ENCODE measurements around the gene PLA2G7.

GRCh38 chr6:46758960-46759753 lies 24.0 kb upstream of the PLA2G7 start:
- no peak for TF ChIP-seq EP300 (IDR thresholded peaks at IDR 0.05)
- no peak for TF ChIP-seq CTCF (IDR thresholded peaks at IDR 0.05)

Data from ovary (tissue), 3 donors.